A172 (cell line): ENCODE data around the gene CCNB1. TPM values are rescaled to one million over a fixed set of nuclear protein-coding genes. Genes with fewer than 3 reads are reported as not detected.
A peak's percentile ranks its signal among the peaks of the same experiment; 100 is the strongest.
"Not testable (repeated sequence)": the region's sequence is repeated elsewhere in the genome, so short reads cannot be mapped to it uniquely, and the experiment has no call there.

ENCODE experiments used
- DNase-seq: peaks from one replicate; pipeline ENCODE4 v3.0.0-alpha.2; 2015; ENCODE audit warnings: low spot score
- total RNA-seq: library from RNA; depleted of rRNA; stranded (reverse); fragments of >200 nt; shearing (Covaris generic); gene quantifications from 2 replicates; pipeline ENCODE4 v1.2.3, GENCODE V29; 2014; rRNA removed

CCNB1 gene
- total RNA-seq, result 418 and 458 TPM in 2 replicates

DNA sequence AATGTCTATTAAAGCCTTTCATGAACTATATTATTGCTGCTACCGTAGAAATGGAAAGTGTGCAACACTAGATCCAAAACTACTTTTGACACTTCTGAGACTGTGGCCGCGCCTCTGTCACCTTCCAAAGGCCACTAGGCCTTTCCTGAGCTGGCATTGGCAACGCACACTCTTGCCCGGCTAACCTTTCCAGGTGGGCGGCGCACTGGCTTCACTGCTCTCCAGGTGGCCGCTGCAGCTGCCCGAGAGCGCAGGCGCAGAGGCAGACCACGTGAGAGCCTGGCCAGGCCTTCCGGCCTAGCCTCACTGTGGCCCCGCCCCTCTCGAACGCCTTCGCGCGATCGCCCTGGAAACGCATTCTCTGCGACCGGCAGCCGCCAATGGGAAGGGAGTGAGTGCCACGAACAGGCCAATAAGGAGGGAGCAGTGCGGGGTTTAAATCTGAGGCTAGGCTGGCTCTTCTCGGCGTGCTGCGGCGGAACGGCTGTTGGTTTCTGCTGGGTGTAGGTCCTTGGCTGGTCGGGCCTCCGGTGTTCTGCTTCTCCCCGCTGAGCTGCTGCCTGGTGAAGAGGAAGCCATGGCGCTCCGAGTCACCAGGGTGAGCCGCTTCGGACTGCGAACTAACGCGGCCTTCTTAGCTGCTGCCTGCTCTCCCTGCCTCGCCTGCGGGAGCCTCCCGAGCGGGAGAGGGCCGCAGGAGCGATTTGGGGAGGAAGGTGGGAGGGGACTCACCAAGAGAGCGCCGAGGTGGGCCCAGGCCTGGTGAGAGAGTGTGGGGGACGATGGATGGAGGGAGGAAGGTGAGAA, at the start of gene CCNB1:
Gene CCNB1 (plus strand): TSS at position 465 of the 807 bp plus-strand sequence. CDS start 113 bp downstream, at position 578.
- DNase-seq, result peak; percentile 97

DNA sequence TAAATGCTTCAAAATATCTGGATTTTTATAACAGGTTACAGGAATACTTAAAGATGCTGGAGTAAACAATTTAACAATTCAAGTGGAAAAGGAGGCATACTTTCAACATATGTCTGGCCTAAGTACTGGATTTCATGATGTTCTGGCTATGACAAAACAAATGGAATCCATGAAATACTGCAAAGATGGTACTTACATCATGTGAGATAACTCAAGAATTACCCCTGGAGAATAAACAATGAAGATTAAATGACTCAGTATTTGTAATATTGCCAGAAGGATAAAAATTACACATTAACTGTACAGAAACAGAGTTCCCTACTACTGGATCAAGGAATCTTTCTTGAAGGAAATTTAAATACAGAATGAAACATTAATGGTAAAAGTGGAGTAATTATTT, 37.5 kb upstream of the CCNB1 start:
- DNase-seq, result peak; percentile 36

DNA sequence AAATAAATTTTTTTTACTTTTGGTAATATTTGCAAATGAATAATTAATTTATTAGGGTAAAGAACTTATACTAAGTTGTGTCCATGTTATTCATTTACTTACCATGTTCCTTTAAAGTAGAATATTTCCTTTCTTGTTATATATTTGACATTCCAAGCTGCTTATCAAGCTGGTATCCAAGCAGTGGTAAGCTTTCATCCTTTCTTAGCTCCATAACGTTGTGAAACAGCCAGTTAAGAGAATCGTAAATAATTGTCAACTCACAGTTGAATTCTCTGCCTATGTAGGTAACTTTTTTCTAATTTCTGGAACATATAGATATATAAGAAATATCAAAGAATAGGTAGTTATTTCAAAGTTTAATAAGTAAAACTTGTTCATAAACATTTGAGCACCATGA, 36.7 kb upstream of the CCNB1 start:
- DNase-seq, result no peak

DNA sequence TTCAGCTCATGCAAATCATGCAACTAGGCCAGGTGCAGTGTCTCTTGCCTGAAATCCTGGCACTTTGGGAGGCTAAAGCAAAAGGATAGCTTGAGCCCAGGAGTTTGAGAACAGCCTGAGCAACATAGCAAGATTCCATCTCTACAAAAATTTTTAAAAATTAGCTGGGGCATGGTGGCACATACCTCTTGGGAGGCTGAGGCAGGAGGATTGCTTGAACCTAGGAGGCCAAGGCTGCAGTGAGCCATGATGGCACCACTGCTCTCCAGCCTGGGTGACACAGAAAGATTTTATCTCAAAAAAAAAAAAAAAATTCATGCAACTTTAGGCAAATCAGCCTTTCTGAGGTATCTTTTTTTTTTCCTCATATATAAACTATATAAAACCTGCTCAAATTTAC, 35.6 kb upstream of the CCNB1 start:
- no peak for DNase-seq

DNA sequence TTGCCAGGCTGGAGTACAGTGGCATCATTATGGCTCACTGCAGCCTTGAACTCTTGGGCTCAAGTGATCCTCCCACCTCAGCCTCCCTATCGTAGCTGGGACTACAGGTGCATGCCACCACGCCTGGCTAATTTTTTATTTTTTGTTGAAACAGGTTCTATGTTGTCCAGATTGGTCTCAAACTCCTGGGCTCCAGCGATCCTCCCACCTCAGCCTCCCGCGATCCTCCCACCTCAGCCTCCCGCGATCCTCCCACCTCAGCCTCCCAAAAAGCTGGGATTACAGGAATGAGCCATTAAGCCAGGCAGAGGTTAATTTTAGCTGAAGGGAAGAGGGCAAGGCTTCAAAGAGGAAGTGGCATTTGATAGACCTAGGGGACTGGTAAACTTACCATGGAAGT, 32.8 kb upstream of the CCNB1 start:
- DNase-seq, result no peak

- DNase-seq, result no peak
These were observed 30.7 kb upstream of the CCNB1 start for GRCh38 chr5:69136293-69136692.

- DNase-seq, result not testable (repeated sequence)
These were observed 29.7 kb upstream of the CCNB1 start for GRCh38 chr5:69137208-69137607.

DNA sequence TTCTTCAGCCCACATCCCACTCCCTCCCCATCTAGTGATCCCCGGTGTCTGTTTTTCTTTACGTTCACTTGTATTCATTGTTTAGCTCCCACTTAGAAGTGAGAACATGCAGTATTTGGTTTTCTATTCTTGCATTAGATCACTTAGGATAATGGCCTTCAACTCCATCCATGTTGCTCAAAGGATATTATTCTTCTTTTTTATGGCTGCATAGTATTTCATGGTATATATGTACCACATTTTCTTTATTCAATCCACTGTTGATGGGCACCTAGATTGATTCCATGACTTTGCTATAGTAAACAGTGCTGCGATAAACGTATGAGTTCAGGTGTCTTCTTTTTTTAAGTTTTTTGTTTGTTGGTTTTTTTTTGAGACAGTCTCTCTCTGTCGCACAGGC, 29.1 kb upstream of the CCNB1 start:
- DNase-seq, result no peak

DNA sequence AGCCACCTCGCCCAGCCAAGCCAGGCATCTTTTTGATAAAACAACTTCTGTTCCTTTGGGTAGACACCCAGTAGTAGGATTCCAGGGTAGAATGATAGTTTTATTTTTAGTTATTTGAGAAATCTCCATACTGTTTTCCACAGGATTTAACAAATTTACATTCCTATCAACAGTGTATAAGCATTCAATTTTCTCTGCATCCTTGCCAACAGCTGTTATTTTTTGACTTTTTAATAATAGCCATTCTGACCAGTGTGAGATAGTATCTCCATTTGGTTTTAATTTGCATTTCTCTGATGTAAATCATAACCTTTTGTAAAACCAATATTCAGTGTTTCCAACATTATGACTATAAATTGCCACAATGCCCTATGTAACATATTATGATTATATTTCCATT, 28.2 kb upstream of the CCNB1 start:
- no peak for DNase-seq

- not testable (repeated sequence) for DNase-seq
These were observed 26.7 kb upstream of the CCNB1 start for GRCh38 chr5:69140239-69140638.

GRCh38 chr5:69140827-69141226, 26.1 kb upstream of the CCNB1 start:
- no peak for DNase-seq

- DNase-seq, result not testable (repeated sequence)
These were observed 18.4 kb upstream of the CCNB1 start for GRCh38 chr5:69148576-69148975.

- DNase-seq, result no peak
These were observed 17.8 kb upstream of the CCNB1 start for GRCh38 chr5:69148981-69149675.

DNA sequence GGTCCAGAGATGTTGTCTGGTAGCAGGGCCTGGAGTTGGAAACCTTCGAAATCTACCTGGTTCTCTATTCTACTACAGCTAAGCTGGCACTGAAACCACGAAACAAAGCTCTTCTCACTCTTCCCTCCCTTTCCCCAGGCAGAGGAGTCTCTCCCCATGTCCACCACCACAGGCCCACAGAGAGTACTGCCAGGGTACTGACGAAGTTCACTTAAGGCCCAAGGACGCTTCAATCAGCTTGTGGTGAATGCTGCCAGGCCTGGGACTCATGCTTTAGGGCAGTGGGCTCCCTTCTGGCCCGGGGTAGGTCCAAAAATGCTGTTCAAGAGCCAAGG, 17.3 kb upstream of the CCNB1 start:
- DNase-seq, result no peak

DNA sequence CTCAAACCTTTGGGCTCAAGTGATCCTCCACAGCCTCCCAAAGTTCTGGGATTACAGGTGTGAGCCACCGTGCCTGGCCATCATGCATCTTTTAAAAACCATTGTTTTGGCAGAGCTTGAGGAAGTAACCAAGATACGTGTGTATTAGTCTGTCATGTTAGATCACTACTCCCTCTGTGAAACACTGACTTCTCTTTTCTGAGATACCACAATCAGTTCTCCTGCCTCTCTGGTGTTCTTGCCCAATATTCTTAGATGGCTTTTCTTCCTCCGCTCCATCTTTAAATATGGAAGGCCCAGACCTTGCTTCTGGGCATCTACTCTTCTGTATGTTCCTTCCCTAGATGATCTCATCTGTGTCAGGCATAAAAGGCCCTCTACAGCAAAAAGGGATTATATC, 14.2 kb upstream of the CCNB1 start:
- DNase-seq, result no peak

DNA sequence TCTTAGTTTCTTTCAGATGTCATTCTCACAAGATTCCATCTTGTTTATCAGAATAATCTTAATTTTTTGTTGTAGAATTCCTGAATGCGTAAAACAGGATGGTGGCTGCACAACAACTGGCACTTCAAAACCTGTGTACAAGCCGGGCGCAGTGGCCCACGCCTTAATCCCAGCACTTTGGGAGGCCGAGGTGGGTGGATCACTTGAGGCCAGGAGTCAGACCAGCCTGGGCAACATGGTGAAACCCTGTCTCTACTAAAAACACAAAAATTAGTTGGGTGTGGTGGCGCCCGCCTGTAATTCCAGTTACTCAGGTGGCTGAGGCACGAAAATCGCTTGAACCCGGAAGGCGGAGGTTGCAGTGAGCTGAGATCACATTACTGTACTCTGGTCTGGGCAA, 10.5 kb upstream of the CCNB1 start:
- no peak for DNase-seq

DNA sequence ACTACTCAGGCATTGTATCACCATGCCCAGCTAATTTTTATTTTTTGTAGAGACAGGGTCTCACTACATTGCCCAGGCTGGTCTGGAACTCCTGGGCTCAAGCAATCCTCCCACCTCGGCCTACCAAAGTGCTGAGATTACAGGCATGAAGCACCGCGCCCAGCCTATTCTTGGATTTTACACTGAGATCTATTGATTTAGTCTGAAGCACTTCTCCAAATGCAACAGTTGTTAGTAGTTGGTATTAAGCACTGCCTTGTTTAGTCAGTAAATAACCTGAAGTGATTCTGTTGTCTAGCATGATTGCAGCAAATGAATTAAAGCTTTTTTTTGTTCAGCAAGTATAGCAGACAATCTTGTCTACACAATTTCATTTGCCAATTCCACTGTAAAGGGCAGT, 8.9 kb upstream of the CCNB1 start:
- DNase-seq, result no peak

- no peak for DNase-seq
These were observed 6.3 kb upstream of the CCNB1 start for GRCh38 chr5:69160651-69161050.

- DNase-seq, result no peak
These were observed 524 bp downstream of the CCNB1 start for GRCh38 chr5:69167493-69167855.

DNA sequence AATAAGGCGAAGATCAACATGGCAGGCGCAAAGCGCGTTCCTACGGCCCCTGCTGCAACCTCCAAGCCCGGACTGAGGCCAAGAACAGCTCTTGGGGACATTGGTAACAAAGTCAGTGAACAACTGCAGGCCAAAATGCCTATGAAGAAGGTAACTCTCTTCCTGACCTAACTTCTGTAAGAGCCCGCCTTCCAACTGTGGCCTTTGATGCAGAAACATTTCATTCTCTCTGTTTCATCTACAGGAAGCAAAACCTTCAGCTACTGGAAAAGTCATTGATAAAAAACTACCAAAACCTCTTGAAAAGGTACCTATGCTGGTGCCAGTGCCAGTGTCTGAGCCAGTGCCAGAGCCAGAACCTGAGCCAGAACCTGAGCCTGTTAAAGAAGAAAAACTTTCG, 979 bp downstream of the CCNB1 start:
- DNase-seq, result no peak

DNA sequence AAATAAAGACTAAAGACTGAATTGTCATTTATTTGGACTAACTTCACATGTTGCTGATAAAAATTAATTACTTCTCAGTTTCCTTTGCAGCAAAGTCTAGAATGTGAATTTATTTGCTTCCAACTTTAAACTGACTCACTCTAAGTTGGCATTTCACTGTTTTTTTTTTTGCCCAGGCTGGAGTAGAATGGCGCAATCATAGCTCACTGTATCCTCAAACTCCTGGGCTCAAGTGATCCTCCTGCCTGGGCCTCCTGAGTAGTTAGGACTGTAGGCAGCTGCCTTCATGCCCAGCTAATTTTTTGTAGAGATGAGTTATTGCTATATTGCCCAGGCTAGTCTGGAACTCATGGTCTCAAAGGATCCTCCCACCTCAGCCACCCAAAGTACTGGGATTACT, 3.5 kb downstream of the CCNB1 start:
- DNase-seq, result no peak

GRCh38 chr5:69170969-69171368, 4.0 kb downstream of the CCNB1 start:
- DNase-seq, result no peak

- not testable (repeated sequence) for DNase-seq
These were observed 14.8 kb downstream of the CCNB1 start for GRCh38 chr5:69181659-69182293.
